ENCODE results near the gene CACNA1A.

Gene CACNA1A

GRCh38 chr19:13234518-13234917, 271.8 kb downstream of the CACNA1A start:
- no peaks in the 10 kb centered on the region for H3F3A ChIP-seq (ENCODE audit: insufficient read depth, low read length)
- peaks cover 4% of the 10 kb centered on the region; the same call in 1 of the 2 replicates for H3K4me1 ChIP-seq (ENCODE audit: low read length)
- no peaks in the 10 kb centered on the region for H3K36me3 ChIP-seq (replicated peaks; ENCODE audit: insufficient read depth, low read length)
- H3K4me2 ChIP-seq (ENCODE audit: low read depth, low read length): peak overlapping the region; percentile 24; the same call in 1 of the 2 replicates
- H3K9ac ChIP-seq (ENCODE audit: low read length): no peak overlapping the region
- no peaks in the 10 kb centered on the region for H3K79me2 ChIP-seq (ENCODE audit: low read length)
- peaks cover 89% of the 10 kb centered on the region for H3K27me3 ChIP-seq (replicated peaks; ENCODE audit: insufficient read depth, low read length)
- TF ChIP-seq EZH2phosphoT487 (IDR thresholded peaks at IDR 0.05; ENCODE audit: low read length) (no peak), EZH2 (optimal IDR thresholded peaks at IDR 0.05; ENCODE audit: low read depth, low read length) (no peak)
- TF ChIP-seq, protein P1, sequence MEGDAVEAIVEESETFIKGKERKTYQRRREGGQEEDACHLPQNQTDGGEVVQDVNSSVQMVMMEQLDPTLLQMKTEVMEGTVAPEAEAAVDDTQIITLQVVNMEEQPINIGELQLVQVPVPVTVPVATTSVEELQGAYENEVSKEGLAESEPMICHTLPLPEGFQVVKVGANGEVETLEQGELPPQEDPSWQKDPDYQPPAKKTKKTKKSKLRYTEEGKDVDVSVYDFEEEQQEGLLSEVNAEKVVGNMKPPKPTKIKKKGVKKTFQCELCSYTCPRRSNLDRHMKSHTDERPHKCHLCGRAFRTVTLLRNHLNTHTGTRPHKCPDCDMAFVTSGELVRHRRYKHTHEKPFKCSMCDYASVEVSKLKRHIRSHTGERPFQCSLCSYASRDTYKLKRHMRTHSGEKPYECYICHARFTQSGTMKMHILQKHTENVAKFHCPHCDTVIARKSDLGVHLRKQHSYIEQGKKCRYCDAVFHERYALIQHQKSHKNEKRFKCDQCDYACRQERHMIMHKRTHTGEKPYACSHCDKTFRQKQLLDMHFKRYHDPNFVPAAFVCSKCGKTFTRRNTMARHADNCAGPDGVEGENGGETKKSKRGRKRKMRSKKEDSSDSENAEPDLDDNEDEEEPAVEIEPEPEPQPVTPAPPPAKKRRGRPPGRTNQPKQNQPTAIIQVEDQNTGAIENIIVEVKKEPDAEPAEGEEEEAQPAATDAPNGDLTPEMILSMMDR (IDR thresholded peaks at IDR 0.05; ENCODE audit: low read length): peak; percentile 53
- no peak overlapping the region for H3K4me3 ChIP-seq (ENCODE audit: low read length)
- H2AFZ ChIP-seq (ENCODE audit: low read length): no peak overlapping the region
- no peaks in the 10 kb centered on the region for H3K9me2 ChIP-seq (replicated peaks; ENCODE audit: insufficient read depth, low read length)
- DNase-seq: peak; percentile 15
- H3K27ac ChIP-seq (ENCODE audit: low read length): no peak overlapping the region
- no peaks in the 10 kb centered on the region for H4K20me1 ChIP-seq (ENCODE audit: insufficient read depth, low read length)
- no peaks in the 10 kb centered on the region for H3K9me3 ChIP-seq (replicated peaks; ENCODE audit: insufficient read depth, low read length)

DNA sequence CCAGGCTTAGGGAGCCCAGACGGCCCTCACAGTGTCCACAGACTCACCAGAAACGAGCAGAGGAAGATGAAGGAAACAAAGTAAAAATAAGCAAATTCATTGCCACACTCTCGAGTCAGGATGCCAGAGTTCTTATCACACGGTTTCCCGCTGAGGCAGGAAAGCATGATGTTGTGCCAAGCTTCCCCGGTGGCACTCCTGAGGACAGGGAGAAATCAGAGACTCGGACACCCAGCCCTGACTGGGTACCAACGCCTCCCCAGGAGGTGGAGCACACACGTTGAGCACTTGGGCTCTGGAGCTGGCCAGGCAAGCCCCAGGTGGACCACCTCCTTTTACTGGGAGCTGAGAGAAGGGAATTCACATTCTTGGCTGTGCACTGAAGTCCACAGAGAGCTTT, 274.6 kb downstream of the CACNA1A start:
- DNase-seq: no peak
- H3K27ac ChIP-seq (ENCODE audit: low read length): no peak overlapping the region
- no peak overlapping the region for H3K4me2 ChIP-seq (ENCODE audit: low read depth, low read length)
- no peak overlapping the region for H2AFZ ChIP-seq (ENCODE audit: low read length)
- H3K4me1 ChIP-seq (ENCODE audit: low read length): peaks cover 4% of the 10 kb centered on the region; the same call in 1 of the 2 replicates
- no peaks in the 10 kb centered on the region for H3K9me2 ChIP-seq (replicated peaks; ENCODE audit: insufficient read depth, low read length)
- H3K36me3 ChIP-seq (replicated peaks; ENCODE audit: insufficient read depth, low read length): no peaks in the 10 kb centered on the region
- H3K9me3 ChIP-seq (replicated peaks; ENCODE audit: insufficient read depth, low read length): no peaks in the 10 kb centered on the region
- no peaks in the 10 kb centered on the region for H3K79me2 ChIP-seq (ENCODE audit: low read length)
- no peaks in the 10 kb centered on the region for H3F3A ChIP-seq (ENCODE audit: insufficient read depth, low read length)
- TF ChIP-seq, protein P1 (IDR thresholded peaks at IDR 0.05; ENCODE audit: low read length): no peak
- TF ChIP-seq EZH2 (optimal IDR thresholded peaks at IDR 0.05; ENCODE audit: low read depth, low read length) (no peak), EZH2phosphoT487 (IDR thresholded peaks at IDR 0.05; ENCODE audit: low read length) (no peak)
- no peak overlapping the region for H3K4me3 ChIP-seq (ENCODE audit: low read length)
- no peak overlapping the region for H3K9ac ChIP-seq (ENCODE audit: low read length)
- H4K20me1 ChIP-seq (ENCODE audit: insufficient read depth, low read length): no peaks in the 10 kb centered on the region
- peaks cover 89% of the 10 kb centered on the region for H3K27me3 ChIP-seq (replicated peaks; ENCODE audit: insufficient read depth, low read length)

DNA sequence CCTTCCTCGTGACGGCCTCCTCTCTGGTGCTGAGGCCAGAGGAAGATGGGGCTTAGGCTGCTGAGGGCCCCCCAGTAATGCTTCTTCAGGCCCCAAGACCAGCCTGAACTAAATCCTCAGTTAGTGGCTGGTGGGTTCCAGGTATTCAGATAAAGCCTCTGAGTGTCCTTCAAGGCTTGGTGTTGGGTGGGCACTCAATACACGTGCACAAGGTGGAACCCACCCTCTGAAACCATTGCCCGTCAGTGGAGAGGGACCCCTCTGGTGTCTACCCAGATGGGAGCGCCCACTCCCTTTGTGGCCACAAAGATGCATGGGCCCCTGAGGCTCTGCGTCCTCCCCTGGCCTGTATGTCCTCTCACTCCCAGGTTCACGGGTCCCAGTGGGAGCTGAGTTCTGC, 277.0 kb downstream of the CACNA1A start:
- no peak overlapping the region for H3K27ac ChIP-seq (ENCODE audit: low read length)
- H3K36me3 ChIP-seq (replicated peaks; ENCODE audit: insufficient read depth, low read length): no peaks in the 10 kb centered on the region
- H4K20me1 ChIP-seq (ENCODE audit: insufficient read depth, low read length): no peaks in the 10 kb centered on the region
- no peak overlapping the region for H3K9ac ChIP-seq (ENCODE audit: low read length)
- H3K4me1 ChIP-seq (ENCODE audit: low read length): no peaks in the 10 kb centered on the region
- TF ChIP-seq EZH2phosphoT487 (IDR thresholded peaks at IDR 0.05; ENCODE audit: low read length) (no peak), EZH2 (optimal IDR thresholded peaks at IDR 0.05; ENCODE audit: low read depth, low read length) (no peak)
- TF ChIP-seq, protein P1 (IDR thresholded peaks at IDR 0.05; ENCODE audit: low read length): no peak
- H3F3A ChIP-seq (ENCODE audit: insufficient read depth, low read length): no peaks in the 10 kb centered on the region
- no peak overlapping the region for H3K4me2 ChIP-seq (ENCODE audit: low read depth, low read length)
- H3K79me2 ChIP-seq (ENCODE audit: low read length): no peaks in the 10 kb centered on the region
- H2AFZ ChIP-seq (ENCODE audit: low read length): no peak overlapping the region
- no peak overlapping the region for H3K4me3 ChIP-seq (ENCODE audit: low read length)
- no peak for DNase-seq
- no peaks in the 10 kb centered on the region for H3K9me2 ChIP-seq (replicated peaks; ENCODE audit: insufficient read depth, low read length)
- H3K9me3 ChIP-seq (replicated peaks; ENCODE audit: insufficient read depth, low read length): no peaks in the 10 kb centered on the region
- H3K27me3 ChIP-seq (replicated peaks; ENCODE audit: insufficient read depth, low read length): peaks cover 89% of the 10 kb centered on the region

All from MM.1S (cell line).